Endothelial cell of umbilical vein (primary cell): ENCODE results near the gene SORT1. TPM values are rescaled to one million over a fixed set of nuclear protein-coding genes. Genes with fewer than 3 reads are reported as not detected.

Source experiments
- BruUV-seq: library from RNA; stranded (reverse); fragments of 400-500 nt; replicated peaks from 2 replicates; lab custom pipeline; 2021; lab: Mats Ljungman, UMichigan
- CTCF ChIA-PET: fragments of 300-600, 350-600 bp; sonication (Branson Sonifier 250); formaldehyde crosslinking; loops from one replicate; lab custom pipeline; 2021; ENCODE audit warnings: antibody characterized with exemption, inconsistent platforms; lab: Charles Lee
- POLR2A ChIA-PET: fragments of 300-600, 350-600 bp; sonication (Branson Sonifier 250); formaldehyde crosslinking; loops from one replicate; lab custom pipeline; 2021; ENCODE audit warnings: antibody characterized with exemption, inconsistent platforms; lab: Charles Lee
- DNase-seq: peaks from one replicate; pipeline ENCODE4 v3.0.0-alpha.2; 2011; ENCODE audit warnings: low read depth, low spot score
- FAIRE-seq: peaks from 2 replicates; lab custom pipeline; 2011; peaks lifted over from hg19 to GRCh38; lab: Jason Lieb, UNC
- H2AFZ ChIP-seq: 2 replicates; pipeline ENCODE4 v1.6.0; 2012; ENCODE audit warnings: low read depth, low read length, control low read depth, inconsistent platforms
- H3K27ac ChIP-seq: 2 replicates; pipeline ENCODE4 v1.5.1; 2011; ENCODE audit warnings: low read depth, mild to moderate bottlenecking, control low read depth, low read length, moderate library complexity; ENCODE audit not compliant: insufficient read depth
- H3K27me3 ChIP-seq, 2 experiments: 2 replicates each; pipeline versions ENCODE4 v1.6.0 to v1.6.1; 2011; ENCODE audit warnings: low read length in 2 of 2, mixed read lengths in 1 of 2; ENCODE audit not compliant: control insufficient read depth in 2 of 2, insufficient read depth in 2 of 2
- H3K36me3 ChIP-seq, 2 experiments: 2 replicates in 1 of 2; 3 replicates in 1 of 2; pipeline ENCODE4 v1.5.1; 2011; ENCODE audit warnings: low read length in 2 of 2, mild to moderate bottlenecking in 1 of 2, moderate library complexity in 1 of 2; ENCODE audit not compliant: control insufficient read depth in 2 of 2, insufficient read depth in 2 of 2; ENCODE audit errors: extremely low read depth in 1 of 2
- H3K4me1 ChIP-seq: 3 replicates; pipeline ENCODE4 v1.5.1; 2011; ENCODE audit warnings: mild to moderate bottlenecking, low read length; ENCODE audit not compliant: control insufficient read depth, insufficient read depth; ENCODE audit errors: extremely low read depth
- H3K4me2 ChIP-seq: 2 replicates; pipeline ENCODE4 v1.6.1; 2011; ENCODE audit warnings: low read length, control low read depth, mixed read lengths; ENCODE audit not compliant: insufficient read depth
- H3K4me3 ChIP-seq, 3 experiments: fragments of 200-600 bp in 1 of 3; sonication (generic), shearing (Covaris generic) in 1 of 3; replicated peaks in 1 of 3; 2 replicates each; pipeline ENCODE4 v1.5.1; 2011 to 2016; ENCODE audit warnings: control low read depth in 3 of 3, low read length in 3 of 3, mild to moderate bottlenecking in 2 of 3, inconsistent platforms in 1 of 3, low read depth in 1 of 3, moderate library complexity in 1 of 3; ENCODE audit not compliant: insufficient read depth in 1 of 3
- H3K79me2 ChIP-seq: 2 replicates; pipeline ENCODE4 v1.6.0; 2012; ENCODE audit warnings: low read length, inconsistent platforms; ENCODE audit not compliant: control insufficient read depth, insufficient read depth
- H3K9ac ChIP-seq: replicated peaks from 2 replicates; pipeline ENCODE3; 2011; ENCODE audit warnings: low read length, control low read depth; ENCODE audit not compliant: insufficient read depth; ENCODE audit errors: extremely low read depth
- H3K9me1 ChIP-seq: replicated peaks from 3 replicates; pipeline ENCODE4 v1.6.0; 2011; ENCODE audit warnings: mild to moderate bottlenecking, low read length; ENCODE audit not compliant: control insufficient read depth, insufficient read depth; ENCODE audit errors: extremely low read depth
- H3K9me3 ChIP-seq: replicated peaks from 2 replicates; pipeline ENCODE4 v1.5.1; 2012; ENCODE audit warnings: low read length, inconsistent platforms; ENCODE audit not compliant: control insufficient read depth, insufficient read depth
- H4K20me1 ChIP-seq: replicated peaks from 2 replicates; pipeline ENCODE3; 2011; ENCODE audit warnings: mild to moderate bottlenecking, low read length; ENCODE audit not compliant: control insufficient read depth, insufficient read depth; ENCODE audit errors: extremely low read depth
- EZH2 ChIP-seq: IDR thresholded peaks from 2 replicates; pipeline ENCODE4 v1.6.1; 2012; ENCODE audit warnings: borderline replicate concordance, low read depth, mild to moderate bottlenecking, moderate library complexity, low read length, inconsistent platforms; ENCODE audit not compliant: severe bottlenecking
- FOS ChIP-seq: IDR thresholded peaks from 2 replicates; pipeline ENCODE4 v1.6.1; 2011; ENCODE audit warnings: mild to moderate bottlenecking, low read length, moderate library complexity, borderline replicate concordance; ENCODE audit not compliant: insufficient read depth
- GATA2 ChIP-seq: IDR thresholded peaks from 2 replicates; pipeline ENCODE4 v1.7.0; 2011; ENCODE audit warnings: low read depth, mild to moderate bottlenecking, moderate library complexity, mixed read lengths, low read length; ENCODE audit not compliant: insufficient read length, insufficient read depth
- JUN ChIP-seq: IDR thresholded peaks from 2 replicates; pipeline ENCODE4 v1.6.1; 2011; ENCODE audit warnings: borderline replicate concordance, low read depth; ENCODE audit not compliant: insufficient read length, insufficient read depth
- MAX ChIP-seq: IDR thresholded peaks from 2 replicates; pipeline ENCODE4 v1.6.1; 2011; ENCODE audit not compliant: insufficient read depth, insufficient read length
- MYC ChIP-seq: IDR thresholded peaks from one replicate; pipeline ENCODE4 v1.6.1; 2011; ENCODE audit warnings: mild to moderate bottlenecking, low read depth, low read length
- POLR2A ChIP-seq: IDR thresholded peaks from 2 replicates; pipeline ENCODE4 v1.6.1; 2012; ENCODE audit warnings: low read depth, mild to moderate bottlenecking, control low read depth, low read length
- POLR2AphosphoS5 ChIP-seq: IDR thresholded peaks from 2 replicates; pipeline ENCODE4 v1.6.1; 2012; ENCODE audit warnings: low read depth, mild to moderate bottlenecking, control low read depth, low read length, moderate library complexity; ENCODE audit not compliant: insufficient read depth
- dilution Hi-C: fragments of 300-500 bp; cut with MboI; formaldehyde crosslinking; loops from one replicate; pipeline ENCODE4 v1.15.0; 2019; ENCODE audit warnings: low sequenced_read_pairs; ENCODE audit not compliant: extremely low pct_ligation_motif_present
- intact Hi-C: fragments of 100-400 bp; cut with micrococcal nuclease; formaldehyde crosslinking; loops from one replicate; pipeline ENCODE4 v1.10.0; 2022
- polyA plus RNA-seq, 4 experiments: library from polyadenylated mRNA; depleted of rRNA in 3 of 4; stranded (reverse) in 3 of 4; unstranded in 1 of 4; fragments of >200 nt; gene quantifications; 2 replicates each; pipeline versions ENCODE4 v1.2.1 to v1.2.3, GENCODE V29; 2011 to 2012; ENCODE audit warnings: missing spikeins in 1 of 4
- total RNA-seq: library from RNA; stranded (reverse); gene quantifications from 2 replicates; pipeline ENCODE4 v1.2.3, GENCODE V29; 2021
- TF ChIP-seq, protein P1 (sequence below), 2 donors: IDR thresholded peaks; 1 replicate in 1 of 2; 2 replicates in 1 of 2; pipeline ENCODE4 v1.5.1; 2011; ENCODE audit warnings: low read length in 2 of 2, mild to moderate bottlenecking in 2 of 2, moderate library complexity in 2 of 2, control low read depth in 1 of 2, inconsistent platforms in 1 of 2, low read depth in 1 of 2; ENCODE audit not compliant: insufficient read depth in 1 of 2; ENCODE audit errors: extremely low read depth in 1 of 2

Gene SORT1
- total and polyA plus RNA-seq, 2 donors (not counting 3 experiments of a cell fraction or from before 2014, with no cell fraction given), result 6.8 to 17.8 TPM

- ChIA-PET CTCF (interaction anchor here (1.9 kb wide), 1 partner anchor 21 kb away, joined by 4 read pairs; no protein-coding TSS in a partner anchor), POLR2A (no interaction called here)
- DNase-seq, result no peak
- no peaks in the 10 kb centered on the region for H3K4me1 ChIP-seq
- H2AFZ ChIP-seq, result no peak overlapping the region
- H3K9me1 ChIP-seq, result no peaks in the 10 kb centered on the region
- intact Hi-C loops (no loop called here), dilution Hi-C loops (no loop called here)
- H3K4me3 ChIP-seq, result no peak overlapping the region
- TF ChIP-seq EZH2 (no peak), MAX (no peak), FOS (no peak), JUN (no peak), MYC (no peak), POLR2AphosphoS5 (no peak), POLR2A (no peak), GATA2 (no peak)
- TF ChIP-seq, protein P1, sequence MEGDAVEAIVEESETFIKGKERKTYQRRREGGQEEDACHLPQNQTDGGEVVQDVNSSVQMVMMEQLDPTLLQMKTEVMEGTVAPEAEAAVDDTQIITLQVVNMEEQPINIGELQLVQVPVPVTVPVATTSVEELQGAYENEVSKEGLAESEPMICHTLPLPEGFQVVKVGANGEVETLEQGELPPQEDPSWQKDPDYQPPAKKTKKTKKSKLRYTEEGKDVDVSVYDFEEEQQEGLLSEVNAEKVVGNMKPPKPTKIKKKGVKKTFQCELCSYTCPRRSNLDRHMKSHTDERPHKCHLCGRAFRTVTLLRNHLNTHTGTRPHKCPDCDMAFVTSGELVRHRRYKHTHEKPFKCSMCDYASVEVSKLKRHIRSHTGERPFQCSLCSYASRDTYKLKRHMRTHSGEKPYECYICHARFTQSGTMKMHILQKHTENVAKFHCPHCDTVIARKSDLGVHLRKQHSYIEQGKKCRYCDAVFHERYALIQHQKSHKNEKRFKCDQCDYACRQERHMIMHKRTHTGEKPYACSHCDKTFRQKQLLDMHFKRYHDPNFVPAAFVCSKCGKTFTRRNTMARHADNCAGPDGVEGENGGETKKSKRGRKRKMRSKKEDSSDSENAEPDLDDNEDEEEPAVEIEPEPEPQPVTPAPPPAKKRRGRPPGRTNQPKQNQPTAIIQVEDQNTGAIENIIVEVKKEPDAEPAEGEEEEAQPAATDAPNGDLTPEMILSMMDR (IDR thresholded peaks at IDR 0.05; ENCODE audit: extremely low read depth in 1 of 2, insufficient read depth in 1 of 2, low read depth in 1 of 2, low read length in 2 of 2), result no peak
- BruUV-seq, result no TSS peak
- peaks cover 0 to 1% of the 10 kb centered on the region in 2 experiments for H3K27me3 ChIP-seq
- H3K27ac ChIP-seq, result no peak overlapping the region
- FAIRE-seq, result no peak
- H3K4me2 ChIP-seq, result no peak overlapping the region
- H3K9ac ChIP-seq, result no peak overlapping the region
- H4K20me1 ChIP-seq, result no peaks in the 10 kb centered on the region
- H3K9me3 ChIP-seq, result no peaks in the 10 kb centered on the region
- no peaks in the 10 kb centered on the region for H3K36me3 ChIP-seq
- no peaks in the 10 kb centered on the region for H3K79me2 ChIP-seq
These were observed 16.1 kb downstream of the SORT1 start for GRCh38 chr1:109381573-109381972.
